Nephron (organoid): Measurements from ENCODE around the gene PCIF1.

ENCODE experiments used
- H3K27ac Mint-ChIP-seq, 3 experiments: 2 replicates each; pipeline ENCODE4 v1.8.0; 2020; ENCODE audit warnings: mixed read lengths in 3 of 3, mild to moderate bottlenecking in 2 of 3, moderate library complexity in 1 of 3
- H3K27me3 Mint-ChIP-seq: 2 replicates; pipeline ENCODE4 v1.8.0; 2021; ENCODE audit warnings: low read depth, mild to moderate bottlenecking, moderate library complexity, mixed read lengths
- H3K36me3 Mint-ChIP-seq: 2 replicates; pipeline ENCODE4 v1.8.0; 2020; ENCODE audit warnings: low read depth, mixed read lengths
- H3K4me1 Mint-ChIP-seq: 2 replicates; pipeline ENCODE4 v1.8.0; 2020; ENCODE audit warnings: mixed read lengths
- H3K4me3 Mint-ChIP-seq, 3 experiments: 2 replicates each; pipeline ENCODE4 v1.8.0; 2020; ENCODE audit warnings: mild to moderate bottlenecking in 3 of 3, mixed read lengths in 3 of 3, moderate library complexity in 2 of 3
- H3K9me3 Mint-ChIP-seq: 2 replicates; pipeline ENCODE4 v1.8.0; 2020; ENCODE audit warnings: mixed read lengths
- TF ChIP-seq, protein P1 (sequence below), 3 experiments: fragments of 200-600 bp; sonication (generic); IDR thresholded peaks; one replicate each; pipeline ENCODE4 v1.5.0; 2021; ENCODE audit warnings: antibody characterized with exemption in 3 of 3; ENCODE audit not compliant: unreplicated experiment in 3 of 3

The PCIF1 gene

DNA sequence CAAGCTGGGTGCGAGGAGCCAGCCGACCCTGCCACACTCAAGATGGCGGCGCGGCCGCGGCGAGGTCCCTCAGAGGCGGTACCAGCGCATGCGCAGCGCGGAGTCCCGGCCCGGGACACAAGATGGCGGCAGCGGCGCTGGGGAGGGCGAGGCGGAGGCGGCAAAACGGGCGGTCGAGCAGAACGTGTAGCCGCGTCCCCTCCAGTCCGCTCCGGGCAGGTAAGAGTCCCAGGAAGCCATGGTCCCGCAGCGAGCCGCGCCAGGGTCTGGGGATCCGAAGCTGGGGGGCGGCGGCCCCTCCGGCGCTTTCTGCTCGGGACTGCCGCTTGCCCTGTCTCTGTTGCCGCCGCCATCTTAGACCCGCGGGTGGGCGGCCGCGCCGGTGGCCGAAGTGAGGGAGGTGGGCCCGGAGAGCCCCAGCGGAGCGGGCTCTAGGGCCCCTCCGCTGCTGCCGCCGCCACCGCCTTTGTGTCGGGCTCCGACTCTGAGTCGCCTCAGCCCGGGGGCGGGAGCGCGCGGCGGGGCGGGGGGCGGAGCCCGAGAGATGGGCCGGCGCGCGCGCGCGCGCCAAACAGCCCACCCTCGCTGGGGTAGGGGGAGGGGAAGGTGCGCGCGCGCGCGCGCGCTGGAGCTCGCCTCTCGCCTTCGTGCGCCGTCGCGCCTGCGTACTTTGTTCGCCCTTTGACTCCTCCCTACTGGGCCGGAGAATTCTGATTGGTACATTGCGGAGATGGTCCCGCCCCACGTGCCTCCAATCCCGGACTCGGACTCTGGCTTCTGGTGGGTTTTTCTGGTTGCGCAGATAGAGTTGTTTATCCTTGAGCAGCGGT lies at the start of gene PCIF1:
PCIF1 (plus strand) TSS at position 98 of the 830 bp plus-strand sequence. CDS start 4,317 bp downstream, outside the sequence.
- H3K4me1 Mint-ChIP-seq = peaks cover 19% of the 10 kb centered on the region
- H3K27ac Mint-ChIP-seq = peak within 1 kb of the TSS; percentile 99 to 100 (median 100)
- no peaks in the 10 kb centered on the region for H3K27me3 Mint-ChIP-seq
- H3K9me3 Mint-ChIP-seq = no peaks in the 10 kb centered on the region
- TF ChIP-seq, protein P1, sequence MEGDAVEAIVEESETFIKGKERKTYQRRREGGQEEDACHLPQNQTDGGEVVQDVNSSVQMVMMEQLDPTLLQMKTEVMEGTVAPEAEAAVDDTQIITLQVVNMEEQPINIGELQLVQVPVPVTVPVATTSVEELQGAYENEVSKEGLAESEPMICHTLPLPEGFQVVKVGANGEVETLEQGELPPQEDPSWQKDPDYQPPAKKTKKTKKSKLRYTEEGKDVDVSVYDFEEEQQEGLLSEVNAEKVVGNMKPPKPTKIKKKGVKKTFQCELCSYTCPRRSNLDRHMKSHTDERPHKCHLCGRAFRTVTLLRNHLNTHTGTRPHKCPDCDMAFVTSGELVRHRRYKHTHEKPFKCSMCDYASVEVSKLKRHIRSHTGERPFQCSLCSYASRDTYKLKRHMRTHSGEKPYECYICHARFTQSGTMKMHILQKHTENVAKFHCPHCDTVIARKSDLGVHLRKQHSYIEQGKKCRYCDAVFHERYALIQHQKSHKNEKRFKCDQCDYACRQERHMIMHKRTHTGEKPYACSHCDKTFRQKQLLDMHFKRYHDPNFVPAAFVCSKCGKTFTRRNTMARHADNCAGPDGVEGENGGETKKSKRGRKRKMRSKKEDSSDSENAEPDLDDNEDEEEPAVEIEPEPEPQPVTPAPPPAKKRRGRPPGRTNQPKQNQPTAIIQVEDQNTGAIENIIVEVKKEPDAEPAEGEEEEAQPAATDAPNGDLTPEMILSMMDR (IDR thresholded peaks at IDR 0.05; ENCODE audit: unreplicated experiment in 3 of 3) = no peak
- peak within 1 kb of the TSS; percentile 99 to 100 (median 99) for H3K4me3 Mint-ChIP-seq
- peaks cover 26% of the 10 kb centered on the region for H3K36me3 Mint-ChIP-seq

DNA sequence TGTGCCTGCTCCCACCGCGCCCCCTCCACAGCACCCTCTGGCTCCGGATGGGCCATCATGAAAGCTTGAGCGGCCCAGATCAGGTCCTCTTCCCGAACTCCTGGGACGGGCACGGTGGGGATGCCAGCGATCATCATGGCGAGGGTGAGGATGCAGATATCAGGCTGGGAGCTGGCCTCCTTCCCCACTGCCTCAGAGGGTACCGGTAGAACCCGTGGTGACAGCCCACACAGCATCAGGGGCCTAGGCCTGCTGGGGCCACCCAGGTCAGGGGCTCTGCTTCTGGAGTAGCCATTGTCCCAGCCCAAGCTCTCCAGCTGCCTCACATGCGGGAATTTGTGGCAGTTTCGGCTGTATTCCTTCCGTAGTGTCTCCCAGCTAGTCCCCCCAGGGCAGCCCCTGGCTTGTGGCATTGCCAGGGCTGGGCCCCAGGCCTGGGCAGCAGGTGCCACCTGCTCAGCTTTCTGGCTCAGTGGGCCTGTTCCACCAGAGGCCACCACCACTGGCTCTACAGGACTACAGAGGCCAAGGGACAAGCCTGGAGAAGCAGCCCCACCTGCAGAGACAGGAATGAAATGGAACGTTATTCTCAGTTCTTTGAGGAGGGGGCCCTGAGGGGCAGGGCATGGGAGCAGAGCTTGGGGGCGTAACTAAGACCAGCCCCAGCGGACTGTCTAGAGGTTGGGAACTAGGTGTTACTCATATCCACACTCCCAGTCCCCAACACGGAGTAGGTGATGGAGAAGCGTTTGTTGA lies 47.7 kb upstream of the PCIF1 start:
- Mint-ChIP-seq H3K27ac (no peak overlapping the region), H3K4me1 (peaks cover 13% of the 10 kb centered on the region), H3K4me3 (peak overlapping the region in 1 of 3 experiments; percentile 47), H3K27me3 (no peaks in the 10 kb centered on the region), H3K9me3 (no peaks in the 10 kb centered on the region), H3K36me3 (peaks cover 25% of the 10 kb centered on the region)
- TF ChIP-seq, protein P1 (IDR thresholded peaks at IDR 0.05; ENCODE audit: unreplicated experiment in 3 of 3) = no peak

DNA sequence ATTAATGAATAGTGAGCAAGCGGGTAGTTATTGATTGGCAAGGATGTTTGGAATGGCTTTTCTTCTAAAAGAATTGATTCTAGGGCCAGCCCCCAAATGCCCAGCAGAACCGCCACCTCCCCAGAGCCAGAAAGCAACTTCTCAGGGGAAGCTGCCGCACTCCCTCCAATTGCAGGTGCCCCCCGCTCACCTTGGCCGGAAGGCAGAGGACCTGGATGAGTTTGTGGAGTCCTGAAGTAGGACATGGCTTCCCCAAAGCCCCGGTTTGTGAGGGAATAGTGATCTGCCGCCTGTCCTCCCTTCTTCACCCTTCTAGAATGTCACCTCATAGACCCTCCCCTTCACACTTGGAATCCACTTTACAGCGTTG lies 47.2 kb upstream of the PCIF1 start, which contains the start of gene SPATA25:
SPATA25 (minus strand) TSS at position 277 of the 370 bp plus-strand sequence; CDS start at position 245, 32 bp downstream.
- peaks cover 13% of the 10 kb centered on the region for H3K4me1 Mint-ChIP-seq
- peaks cover 25% of the 10 kb centered on the region for H3K36me3 Mint-ChIP-seq
- no peaks in the 10 kb centered on the region for H3K27me3 Mint-ChIP-seq
- H3K4me3 Mint-ChIP-seq = peak within 1 kb of the TSS in 2 of 3 experiments; percentile 27 to 47
- TF ChIP-seq, protein P1 (IDR thresholded peaks at IDR 0.05; ENCODE audit: unreplicated experiment in 3 of 3) = no peak
- H3K27ac Mint-ChIP-seq = no peak within 1 kb of the TSS
- no peaks in the 10 kb centered on the region for H3K9me3 Mint-ChIP-seq

DNA sequence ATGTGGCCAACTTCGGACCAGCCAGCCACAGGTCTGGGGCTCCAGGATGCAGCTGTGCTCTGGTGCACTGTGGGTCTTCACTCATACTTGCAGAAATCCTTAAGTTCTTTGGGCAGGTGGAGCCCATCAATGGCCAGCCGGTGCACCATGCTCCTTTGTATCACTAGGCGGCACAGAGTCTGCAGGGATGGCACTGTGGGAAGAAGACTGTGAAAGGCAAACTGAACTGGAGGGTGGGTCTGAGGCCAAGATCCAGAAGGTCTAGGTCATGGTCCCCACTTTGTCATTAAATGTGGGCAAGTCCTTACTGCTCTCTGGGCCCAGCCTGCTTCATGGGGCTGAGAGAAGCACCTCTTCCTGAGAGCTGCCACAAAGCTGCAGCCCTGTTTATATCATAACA lies 45.8 kb upstream of the PCIF1 start:
- Mint-ChIP-seq H3K9me3 (no peaks in the 10 kb centered on the region), H3K27me3 (no peaks in the 10 kb centered on the region), H3K36me3 (peaks cover 13% of the 10 kb centered on the region), H3K4me3 (no peak overlapping the region), H3K27ac (no peak overlapping the region), H3K4me1 (peaks cover 14% of the 10 kb centered on the region)
- TF ChIP-seq, protein P1 (IDR thresholded peaks at IDR 0.05; ENCODE audit: unreplicated experiment in 3 of 3) = no peak

DNA sequence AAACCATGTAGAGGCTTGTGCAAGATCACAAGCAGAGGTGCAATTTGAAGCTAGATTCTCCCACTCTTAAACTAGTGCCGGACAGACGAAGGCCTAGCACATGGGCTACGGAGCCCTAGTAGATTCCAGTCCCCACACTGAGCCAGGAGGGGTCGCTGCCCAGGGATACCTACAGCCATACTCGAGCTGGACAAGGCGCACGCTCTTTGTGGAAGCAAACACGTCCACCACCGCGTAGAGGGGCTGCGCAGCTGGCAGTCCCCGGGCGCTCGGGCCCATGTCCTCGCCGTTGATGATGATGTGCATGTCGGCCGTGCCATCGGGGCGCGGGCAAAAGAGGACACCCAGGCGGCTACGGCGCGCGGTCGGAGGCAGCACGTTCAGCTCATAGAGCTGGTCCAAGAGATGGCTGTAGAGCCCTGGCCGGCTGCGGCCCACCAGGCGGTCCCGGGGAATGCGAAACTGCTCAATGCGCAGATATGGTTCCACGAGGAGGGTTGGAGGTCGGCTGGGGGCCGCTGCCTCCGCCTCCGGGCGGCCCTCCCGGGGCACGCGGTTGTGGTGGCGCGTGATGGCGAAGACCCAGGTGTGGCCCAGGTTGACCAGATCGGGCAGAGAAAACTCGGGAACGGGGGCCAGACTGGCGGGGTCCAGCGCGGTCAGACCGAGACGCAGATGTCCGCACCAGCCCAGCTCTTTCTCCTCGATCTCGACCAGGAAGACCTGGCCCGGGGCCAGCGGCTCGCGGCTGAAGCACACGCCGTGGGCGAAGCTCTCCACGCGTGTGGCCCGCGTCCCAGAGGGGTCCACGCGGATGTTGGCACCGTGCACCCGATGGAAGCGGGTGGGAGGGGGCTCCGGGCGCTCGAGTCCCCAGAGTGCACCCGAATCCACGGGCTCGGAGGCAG lies 44.2 kb upstream of the PCIF1 start:
- Mint-ChIP-seq H3K4me3 (peak overlapping the region; percentile 94 to 98 (median 97)), H3K4me1 (peaks cover 14% of the 10 kb centered on the region), H3K27me3 (no peaks in the 10 kb centered on the region), H3K27ac (peak overlapping the region; percentile 87 to 96 (median 95)), H3K9me3 (no peaks in the 10 kb centered on the region), H3K36me3 (peaks cover 11% of the 10 kb centered on the region)
- TF ChIP-seq, protein P1 (IDR thresholded peaks at IDR 0.05; ENCODE audit: unreplicated experiment in 3 of 3) = peak; percentile 76 to 81 (median 78)
